Neural crest cell (in vitro differentiated cells): Measurements from ENCODE around the gene STEAP3. TPM values are rescaled to one million over a fixed set of nuclear protein-coding genes. Genes with fewer than 3 reads are reported as not detected.

Experiments
- DNase-seq: peaks from one replicate; pipeline ENCODE4 v3.0.0; 2021; ENCODE audit warnings: low read depth, mixed read lengths, low spot score
- H3K27ac Mint-ChIP-seq: one replicate; pipeline ENCODE4 v1.8.0; 2021; ENCODE audit warnings: mild to moderate bottlenecking, mixed read lengths; ENCODE audit not compliant: unreplicated experiment
- H3K27me3 Mint-ChIP-seq: 2 replicates; pipeline ENCODE4 v1.8.0; 2021; ENCODE audit warnings: low read depth, mild to moderate bottlenecking, mixed read lengths
- H3K36me3 Mint-ChIP-seq: 2 replicates; pipeline ENCODE4 v1.8.0; 2021; ENCODE audit warnings: low read depth, mild to moderate bottlenecking, mixed read lengths
- H3K4me1 Mint-ChIP-seq: 2 replicates; pipeline ENCODE4 v1.8.0; 2021; ENCODE audit warnings: mixed read lengths
- H3K4me3 Mint-ChIP-seq: one replicate; pipeline ENCODE4 v1.8.0; 2021; ENCODE audit warnings: mild to moderate bottlenecking, mixed read lengths
- H3K9me3 Mint-ChIP-seq: 2 replicates; pipeline ENCODE4 v1.8.0; 2021; ENCODE audit warnings: mixed read lengths
- total RNA-seq: library from RNA; stranded (reverse); gene quantifications from 2 replicates; pipeline ENCODE4 v1.2.1, GENCODE V29; 2021
- TF ChIP-seq, protein P1 (sequence below): fragments of 200-600 bp; sonication (generic); conservative IDR thresholded peaks from 2 replicates; pipeline ENCODE4 v1.5.0; 2021; ENCODE audit warnings: antibody characterized with exemption, mild to moderate bottlenecking

The STEAP3 gene
- total RNA-seq, 1 donor from 2014 or later, result 0.77 TPM

DNA sequence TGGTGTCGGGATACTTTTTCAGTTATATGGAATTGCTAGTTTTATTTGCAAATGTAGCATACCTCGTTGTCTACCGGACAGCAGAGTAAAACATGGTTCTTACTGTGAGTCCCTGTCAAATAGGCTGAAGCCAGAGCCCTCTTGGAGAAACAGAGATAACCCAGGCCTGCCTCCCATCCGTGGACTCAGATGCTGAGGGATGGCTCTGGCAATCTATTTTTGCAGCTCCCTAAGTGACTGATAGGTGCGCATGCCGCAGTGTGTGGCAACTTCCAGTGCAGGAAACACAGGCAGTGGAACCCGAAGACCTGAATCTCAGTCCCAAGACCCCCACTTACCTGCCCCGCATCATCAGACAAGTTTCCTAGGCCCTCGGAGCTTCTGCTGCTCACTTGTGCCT, 33.6 kb downstream of the STEAP3 start:
- TF ChIP-seq, protein P1, sequence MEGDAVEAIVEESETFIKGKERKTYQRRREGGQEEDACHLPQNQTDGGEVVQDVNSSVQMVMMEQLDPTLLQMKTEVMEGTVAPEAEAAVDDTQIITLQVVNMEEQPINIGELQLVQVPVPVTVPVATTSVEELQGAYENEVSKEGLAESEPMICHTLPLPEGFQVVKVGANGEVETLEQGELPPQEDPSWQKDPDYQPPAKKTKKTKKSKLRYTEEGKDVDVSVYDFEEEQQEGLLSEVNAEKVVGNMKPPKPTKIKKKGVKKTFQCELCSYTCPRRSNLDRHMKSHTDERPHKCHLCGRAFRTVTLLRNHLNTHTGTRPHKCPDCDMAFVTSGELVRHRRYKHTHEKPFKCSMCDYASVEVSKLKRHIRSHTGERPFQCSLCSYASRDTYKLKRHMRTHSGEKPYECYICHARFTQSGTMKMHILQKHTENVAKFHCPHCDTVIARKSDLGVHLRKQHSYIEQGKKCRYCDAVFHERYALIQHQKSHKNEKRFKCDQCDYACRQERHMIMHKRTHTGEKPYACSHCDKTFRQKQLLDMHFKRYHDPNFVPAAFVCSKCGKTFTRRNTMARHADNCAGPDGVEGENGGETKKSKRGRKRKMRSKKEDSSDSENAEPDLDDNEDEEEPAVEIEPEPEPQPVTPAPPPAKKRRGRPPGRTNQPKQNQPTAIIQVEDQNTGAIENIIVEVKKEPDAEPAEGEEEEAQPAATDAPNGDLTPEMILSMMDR, result no peak
- H3K27me3 Mint-ChIP-seq, result no peaks in the 10 kb centered on the region
- DNase-seq, result no peak
- no peaks in the 10 kb centered on the region for H3K9me3 Mint-ChIP-seq
- H3K27ac Mint-ChIP-seq, result no peak overlapping the region
- no peaks in the 10 kb centered on the region for H3K36me3 Mint-ChIP-seq
- H3K4me1 Mint-ChIP-seq, result peaks cover 35% of the 10 kb centered on the region
- no peak overlapping the region for H3K4me3 Mint-ChIP-seq

DNA sequence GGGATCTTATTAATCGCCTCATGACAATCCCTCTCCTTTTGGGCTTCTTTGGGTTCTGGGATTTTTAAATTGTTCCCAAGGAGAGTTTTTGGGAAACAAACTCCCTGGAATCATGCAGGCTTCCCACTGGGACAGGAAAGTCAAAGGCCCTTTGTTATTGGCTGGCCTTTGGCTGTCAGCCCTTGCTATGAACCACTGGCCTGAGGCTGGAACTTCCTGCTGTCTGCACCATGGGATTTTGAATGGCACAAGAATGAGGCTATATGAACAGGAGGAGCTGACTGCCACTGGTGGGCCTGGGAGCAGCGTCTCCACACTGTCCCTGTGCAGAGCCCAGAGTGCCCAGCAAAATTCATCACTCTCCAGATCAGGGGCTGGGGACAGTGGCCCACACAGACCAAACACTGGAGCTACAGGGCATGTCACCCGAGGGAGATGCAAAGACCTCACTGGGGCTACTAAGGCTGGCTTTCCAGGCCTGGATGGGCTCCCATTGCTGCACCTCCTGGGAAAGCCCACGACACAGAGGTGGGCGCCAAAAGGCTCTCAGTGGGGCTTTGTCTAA, 35.7 kb downstream of the STEAP3 start:
- Mint-ChIP-seq H3K4me1 (peaks cover 35% of the 10 kb centered on the region), H3K27ac (no peak overlapping the region)
- peak; percentile 16 for DNase-seq

DNA sequence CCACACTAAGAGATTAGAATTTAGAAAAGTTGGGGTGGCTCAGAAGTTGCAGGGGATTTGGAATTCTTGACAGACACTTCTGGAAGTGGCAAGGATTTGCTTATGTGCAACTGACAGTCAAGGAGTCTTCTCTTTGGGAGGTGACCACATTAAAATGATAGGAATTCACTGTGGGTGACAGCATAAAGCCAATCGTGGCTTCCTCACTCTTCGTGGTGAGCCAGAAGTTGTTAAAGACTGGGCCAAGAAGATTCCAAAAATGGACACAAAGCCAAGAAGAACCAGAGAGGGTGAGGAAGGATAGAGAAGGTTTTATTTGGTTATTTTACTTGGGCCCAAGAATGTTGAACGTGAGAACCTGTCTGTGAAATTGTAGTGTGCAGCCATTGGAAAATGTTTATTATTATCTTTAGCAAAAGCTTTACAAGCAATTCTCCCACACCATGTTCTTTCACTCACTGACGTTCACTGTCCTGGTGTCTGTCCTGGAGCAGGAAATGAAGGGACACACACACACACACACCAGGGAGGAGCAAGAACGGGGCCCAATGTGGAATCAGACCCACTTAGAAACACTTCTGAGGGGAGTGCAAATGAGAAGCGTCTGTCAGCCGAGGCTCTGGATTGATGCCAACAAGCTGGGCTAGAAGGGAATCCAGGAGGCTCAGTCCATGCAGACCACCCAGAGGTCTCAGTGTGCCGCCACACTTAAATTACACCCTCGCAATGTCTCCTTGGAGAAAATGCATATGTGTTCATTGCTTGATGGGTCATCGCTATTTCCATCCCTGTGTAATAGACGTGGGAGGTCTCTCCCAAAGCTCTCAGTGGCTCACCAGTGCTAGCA, 37.2 kb downstream of the STEAP3 start:
- H3K27ac Mint-ChIP-seq, result no peak overlapping the region
- no peaks in the 10 kb centered on the region for H3K9me3 Mint-ChIP-seq
- H3K36me3 Mint-ChIP-seq, result no peaks in the 10 kb centered on the region
- H3K27me3 Mint-ChIP-seq, result no peaks in the 10 kb centered on the region
- no peak for DNase-seq
- TF ChIP-seq, protein P1, result no peak
- H3K4me1 Mint-ChIP-seq, result peaks cover 26% of the 10 kb centered on the region
- H3K4me3 Mint-ChIP-seq, result no peak overlapping the region

More for the DNA sequence above, 35.7 kb downstream of the STEAP3 start:
- Mint-ChIP-seq H3K36me3 (no peaks in the 10 kb centered on the region), H3K4me3 (no peak overlapping the region), H3K27me3 (no peaks in the 10 kb centered on the region), H3K9me3 (no peaks in the 10 kb centered on the region)
- TF ChIP-seq, protein P1, result no peak

DNA sequence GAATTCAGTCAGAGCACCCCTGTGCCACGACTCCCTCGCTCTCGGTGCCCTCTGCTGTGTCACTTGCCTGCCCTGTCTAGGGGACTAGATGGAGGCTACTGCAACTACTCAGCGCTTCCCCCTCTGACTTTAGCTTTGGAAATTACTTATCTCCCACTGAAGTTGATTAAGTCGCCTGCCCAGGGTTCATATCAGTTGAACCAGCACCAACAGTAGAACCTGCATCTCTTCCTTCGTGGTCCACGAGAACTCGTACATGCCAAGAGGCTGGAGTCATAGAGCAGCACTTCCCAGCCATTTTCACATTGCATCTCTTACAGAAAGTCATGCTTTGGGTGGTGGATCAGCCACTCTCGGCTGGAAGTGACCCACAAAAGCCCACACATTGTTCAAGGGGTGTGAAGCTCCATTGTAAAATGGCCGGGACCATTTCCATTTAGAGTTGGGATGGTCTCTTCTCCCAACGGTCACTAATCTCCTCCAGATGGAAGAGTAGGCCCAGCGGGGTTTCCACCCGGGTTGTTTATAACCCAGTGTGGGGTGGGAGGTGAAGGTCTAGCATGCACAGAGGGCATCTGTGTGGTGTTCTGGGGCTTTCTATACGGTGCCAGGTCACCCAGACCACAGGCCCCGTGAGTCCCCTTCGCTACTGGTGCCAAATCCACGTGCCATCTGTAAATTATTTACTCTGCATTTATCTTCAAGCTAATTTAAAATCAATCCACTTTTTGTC, 38.0 kb downstream of the STEAP3 start:
- Mint-ChIP-seq H3K4me1 (peaks cover 18% of the 10 kb centered on the region), H3K4me3 (no peak overlapping the region), H3K27me3 (no peaks in the 10 kb centered on the region), H3K36me3 (no peaks in the 10 kb centered on the region), H3K27ac (no peak overlapping the region), H3K9me3 (no peaks in the 10 kb centered on the region)
- DNase-seq, result no peak
- TF ChIP-seq, protein P1, result no peak

DNA sequence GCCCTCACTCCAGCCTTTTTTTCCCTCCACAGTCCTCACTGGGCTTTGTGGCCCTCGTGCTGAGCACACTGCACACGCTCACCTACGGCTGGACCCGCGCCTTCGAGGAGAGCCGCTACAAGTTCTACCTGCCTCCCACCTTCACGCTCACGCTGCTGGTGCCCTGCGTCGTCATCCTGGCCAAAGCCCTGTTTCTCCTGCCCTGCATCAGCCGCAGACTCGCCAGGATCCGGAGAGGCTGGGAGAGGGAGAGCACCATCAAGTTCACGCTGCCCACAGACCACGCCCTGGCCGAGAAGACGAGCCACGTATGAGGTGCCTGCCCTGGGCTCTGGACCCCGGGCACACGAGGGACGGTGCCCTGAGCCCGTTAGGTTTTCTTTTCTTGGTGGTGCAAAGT, 39.4 kb downstream of the STEAP3 start:
- TF ChIP-seq, protein P1, result no peak
- Mint-ChIP-seq H3K4me3 (no peak overlapping the region), H3K36me3 (no peaks in the 10 kb centered on the region), H3K4me1 (peaks cover 12% of the 10 kb centered on the region), H3K27me3 (no peaks in the 10 kb centered on the region), H3K27ac (no peak overlapping the region), H3K9me3 (no peaks in the 10 kb centered on the region)
- no peak for DNase-seq
